Panc1 (cell line): ENCODE results near the gene PRND.

Experiments used
- CTCF ChIP-seq: fragments of 450-650 bp; IDR thresholded peaks from 2 replicates; pipeline ENCODE4 v1.5.1; 2017; ENCODE audit warnings: mild to moderate bottlenecking
- REST ChIP-seq, 2 experiments: IDR thresholded peaks; 2 replicates each; pipeline ENCODE4 v1.6.1; 2011 to 2012; ENCODE audit warnings: low read depth in 2 of 2, control low read depth in 1 of 2, low read length in 1 of 2, mild to moderate bottlenecking in 1 of 2, moderate library complexity in 1 of 2; ENCODE audit not compliant: insufficient read depth in 1 of 2
- TCF7L2 ChIP-seq: IDR thresholded peaks from 2 replicates; pipeline ENCODE4 v1.6.1; 2011; ENCODE audit warnings: mild to moderate bottlenecking, low read depth, low read length, inconsistent platforms

DNA sequence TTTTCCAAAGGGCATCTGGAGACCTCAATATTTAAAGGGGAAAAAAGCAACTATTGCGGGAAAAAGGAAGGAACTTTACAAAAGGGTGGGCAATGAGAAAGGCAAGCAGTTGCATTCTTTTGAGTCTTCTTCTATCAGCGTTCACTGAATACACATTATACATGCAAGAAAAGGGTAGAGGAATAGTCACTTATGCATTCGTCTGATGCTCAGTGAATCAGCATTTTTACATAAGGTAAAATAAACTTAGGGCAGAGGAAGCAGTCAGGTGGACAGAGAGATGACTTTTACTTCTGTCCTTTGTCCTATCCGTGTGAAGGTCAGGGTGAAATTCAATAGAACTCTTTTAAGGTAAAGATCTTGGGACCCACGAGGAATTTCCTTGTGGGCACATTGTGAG is 49.3 kb downstream of the PRND start:
- no peak for TF ChIP-seq CTCF
- no peak for TF ChIP-seq TCF7L2
- TF ChIP-seq REST (IDR thresholded peaks at IDR 0.05; ENCODE audit: insufficient read depth in 1 of 2, low read depth in 2 of 2, low read length in 1 of 2): no peak
